Subcutaneous abdominal adipose tissue (tissue), 5 donors: ENCODE results near the gene IFITM2.
A peak's percentile ranks its signal among the peaks of the same experiment; 100 is the strongest.

Source experiments
- H3K27ac ChIP-seq: one replicate; pipeline ENCODE4 v1.7.0; 2013; ENCODE audit warnings: low read depth, mild to moderate bottlenecking, inconsistent platforms, low read length, moderate library complexity
- H3K27me3 ChIP-seq, 5 donors: one replicate each; pipeline ENCODE4 v1.7.0; 2013; ENCODE audit warnings: low read length in 5 of 5, inconsistent platforms in 1 of 5; ENCODE audit not compliant: control insufficient read depth in 5 of 5, insufficient read depth in 4 of 5
- H3K36me3 ChIP-seq, 5 donors: one replicate each; pipeline ENCODE4 v1.7.0; 2013; ENCODE audit warnings: low read length in 5 of 5; ENCODE audit not compliant: control insufficient read depth in 5 of 5, insufficient read depth in 5 of 5
- H3K4me1 ChIP-seq, 5 donors: one replicate each; pipeline ENCODE4 v1.7.0; 2013; ENCODE audit warnings: low read length in 5 of 5, mild to moderate bottlenecking in 3 of 5, moderate library complexity in 1 of 5; ENCODE audit not compliant: control insufficient read depth in 5 of 5, insufficient read depth in 5 of 5
- H3K4me3 ChIP-seq, 5 donors: one replicate each; pipeline ENCODE4 v1.7.0; 2013; ENCODE audit warnings: low read length in 5 of 5, low read depth in 1 of 5
- H3K9ac ChIP-seq, 5 donors: one replicate each; pipeline ENCODE4 v1.7.0; 2013; ENCODE audit warnings: low read length in 5 of 5, mild to moderate bottlenecking in 4 of 5, moderate library complexity in 3 of 5
- H3K9me3 ChIP-seq, 5 donors: one replicate each; pipeline ENCODE4 v1.7.0; 2013; ENCODE audit warnings: low read length in 5 of 5; ENCODE audit not compliant: control insufficient read depth in 5 of 5
- donor health status: healthy.
- donor health status: healthy.
- donor health status: healthy.
- donor health status: healthy.
- donor health status: healthy.

The IFITM2 gene

DNA sequence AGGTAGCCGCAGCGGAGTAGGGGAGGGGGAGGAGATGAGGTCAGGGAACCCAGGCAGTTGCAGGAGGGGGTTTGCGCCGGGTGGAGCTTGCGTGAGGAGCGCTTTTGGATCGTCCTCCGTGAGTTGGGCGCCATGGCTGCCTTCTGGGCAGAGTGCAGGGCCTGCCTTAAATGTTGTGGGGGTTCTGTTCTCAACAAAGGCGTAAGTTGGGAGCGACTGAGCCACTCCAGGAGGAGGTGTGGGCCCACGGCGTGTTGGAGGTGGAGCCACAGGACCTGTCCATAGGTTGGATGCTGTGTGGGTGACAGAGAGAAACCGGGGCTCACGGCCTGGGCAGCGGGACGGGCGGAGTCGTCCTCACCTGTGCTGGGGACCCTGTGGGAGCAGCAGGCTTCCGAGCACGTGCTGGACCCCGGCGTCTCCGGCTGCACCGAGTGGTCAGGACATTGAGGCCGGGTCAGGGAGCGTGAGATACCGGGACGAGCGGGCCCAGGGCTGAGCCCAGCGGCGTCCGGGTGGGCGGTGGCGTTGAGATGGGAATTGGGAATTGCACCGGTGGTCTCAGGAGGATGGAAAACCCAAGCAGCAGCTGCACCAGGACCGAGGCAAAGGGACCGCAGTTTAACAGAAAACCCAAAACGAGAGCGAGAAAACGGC, 19.7 kb upstream of the IFITM2 start:
- peaks cover 2 to 35% (median 12%) of the 10 kb centered on the region in 5 donors for H3K27me3 ChIP-seq
- H3K9ac ChIP-seq = peak overlapping the region in 4 of 5 donors; percentile 62 to 77 (median 72)
- H3K27ac ChIP-seq = no peak overlapping the region
- H3K4me3 ChIP-seq = peak overlapping the region in 4 of 5 donors; percentile 66 to 74 (median 68)
- H3K9me3 ChIP-seq = no peaks in the 10 kb centered on the region
- peaks cover 0 to 22% (median 4%) of the 10 kb centered on the region in 5 donors for H3K36me3 ChIP-seq
- peaks cover 0 to 20% (median 16%) of the 10 kb centered on the region in 5 donors for H3K4me1 ChIP-seq

DNA sequence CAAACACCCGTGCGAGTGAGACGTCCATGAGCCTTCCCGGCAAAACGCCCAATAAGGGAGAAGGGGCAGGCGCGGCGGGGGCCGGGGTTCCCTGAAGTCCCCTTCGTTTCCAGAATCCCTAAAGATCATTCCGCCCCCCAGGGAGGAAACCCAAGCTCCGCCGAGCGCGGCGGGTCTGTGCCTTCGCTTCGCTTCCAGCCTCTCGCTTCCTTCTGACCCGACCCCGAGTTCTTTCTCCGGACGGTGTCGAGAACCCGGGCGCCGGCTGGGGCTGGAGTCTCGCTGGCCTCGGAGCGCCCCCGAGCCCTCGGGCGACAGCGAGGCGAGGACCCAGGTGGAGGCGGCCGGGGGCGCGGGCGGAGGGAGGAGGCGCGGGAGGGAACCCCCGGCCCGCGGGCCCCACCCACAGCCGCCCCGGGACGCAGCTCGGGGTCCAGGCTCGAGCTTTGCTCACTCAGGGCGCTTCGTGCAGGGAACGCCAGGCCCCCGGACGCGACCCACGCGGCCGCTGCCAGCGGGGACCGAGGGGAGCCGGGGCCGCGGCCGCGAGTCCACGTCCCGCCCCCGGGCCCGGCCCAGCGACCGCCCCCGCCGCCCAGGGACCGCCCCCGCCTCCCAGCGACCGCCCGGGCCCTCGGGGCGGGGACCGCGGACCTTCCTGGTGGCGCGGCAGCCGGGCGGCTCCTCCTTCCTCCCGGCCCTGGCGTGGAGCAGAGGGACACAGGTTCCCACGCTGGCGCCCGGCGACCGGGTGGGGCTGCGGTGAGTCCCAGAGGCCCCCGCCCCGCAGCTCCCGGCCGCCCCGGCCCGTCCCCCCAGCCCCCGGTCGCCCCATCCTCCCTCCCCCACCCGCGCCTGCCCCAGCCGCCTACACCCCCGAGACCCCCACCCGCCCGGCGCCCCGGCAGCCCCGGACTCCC, 18.9 kb upstream of the IFITM2 start, which contains the start of gene PGGHG:
PGGHG (plus strand) TSS at position 649 of the 920 bp plus-strand sequence. CDS start 691 bp downstream, outside the sequence.
- H3K36me3 ChIP-seq = peaks cover 0 to 28% (median 4%) of the 10 kb centered on the region in 5 donors
- H3K4me1 ChIP-seq = peaks cover 0 to 20% (median 16%) of the 10 kb centered on the region in 5 donors
- no peak within 1 kb of the TSS for H3K27ac ChIP-seq
- peak within 1 kb of the TSS in 4 of 5 donors; percentile 62 to 77 (median 72) for H3K9ac ChIP-seq
- H3K4me3 ChIP-seq = peak within 1 kb of the TSS in 4 of 5 donors; percentile 66 to 74 (median 68)
- peaks cover 0 to 32% (median 11%) of the 10 kb centered on the region in 5 donors for H3K27me3 ChIP-seq
- H3K9me3 ChIP-seq = no peaks in the 10 kb centered on the region

DNA sequence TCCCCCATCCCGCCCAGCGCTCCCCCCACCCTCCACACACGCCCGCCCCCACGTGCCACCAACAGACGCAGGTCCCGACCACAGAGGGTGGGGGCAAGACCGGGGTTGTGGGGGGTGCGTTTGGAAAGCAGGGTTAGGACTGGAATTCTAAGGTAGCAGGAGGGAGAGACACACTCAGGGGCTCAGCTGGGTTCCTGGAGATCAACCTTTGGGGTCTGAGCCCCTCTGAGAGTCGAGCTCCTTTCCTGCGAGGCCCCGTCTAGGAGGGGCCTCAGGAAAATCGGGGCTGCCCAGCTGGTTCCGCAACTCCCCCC, 18.3 kb upstream of the IFITM2 start:
- H3K9ac ChIP-seq = peak overlapping the region in 2 of 5 donors; percentile 21 to 43
- peaks cover 0 to 34% (median 10%) of the 10 kb centered on the region in 5 donors for H3K36me3 ChIP-seq
- H3K9me3 ChIP-seq = no peaks in the 10 kb centered on the region
- peaks cover 0 to 20% (median 16%) of the 10 kb centered on the region in 5 donors for H3K4me1 ChIP-seq
- H3K27me3 ChIP-seq = peaks cover 0 to 26% (median 8%) of the 10 kb centered on the region in 5 donors
- peak overlapping the region in 3 of 5 donors; percentile 47 to 49 (median 49) for H3K4me3 ChIP-seq
- H3K27ac ChIP-seq = no peak overlapping the region

DNA sequence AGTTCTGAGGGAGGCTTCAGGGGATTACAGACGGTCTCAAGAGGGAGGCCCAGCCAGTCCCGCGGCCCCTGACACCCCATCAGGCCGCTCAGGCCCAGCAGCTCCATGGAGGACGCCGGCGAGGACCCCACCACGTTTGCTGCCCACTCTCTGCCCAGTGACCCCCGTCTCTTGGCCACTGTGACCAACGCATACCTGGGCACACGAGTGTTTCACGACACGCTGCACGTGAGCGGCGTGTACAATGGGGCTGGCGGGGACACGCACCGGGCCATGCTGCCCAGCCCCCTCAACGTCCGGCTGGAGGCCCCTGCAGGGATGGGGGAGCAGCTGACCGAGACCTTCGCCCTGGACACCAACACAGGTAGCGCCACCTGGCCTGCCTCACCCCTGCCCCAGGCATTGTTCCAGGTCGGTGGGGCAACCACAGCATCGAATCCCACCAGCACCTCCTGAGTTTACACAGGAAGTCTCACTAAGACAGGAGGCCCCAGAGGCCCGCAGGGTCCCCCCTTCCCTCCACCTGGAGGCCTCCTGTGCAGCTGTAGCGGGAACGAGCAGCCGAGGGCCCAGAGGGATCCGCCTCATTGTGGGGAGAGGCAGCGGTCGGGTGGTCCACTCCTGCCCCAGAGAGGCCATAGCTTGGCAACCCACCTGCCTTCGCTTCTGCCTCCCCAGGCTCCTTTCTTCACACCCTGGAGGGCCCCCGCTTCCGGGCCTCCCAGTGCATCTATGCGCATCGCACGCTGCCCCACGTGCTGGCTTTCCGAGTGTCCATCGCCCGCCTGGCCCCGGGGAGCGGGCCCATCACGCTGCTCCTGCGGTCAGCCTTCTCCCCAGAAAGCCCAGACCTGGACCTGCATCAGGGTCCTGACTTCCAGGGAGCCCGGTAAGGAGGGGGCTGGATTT, 17.6 kb upstream of the IFITM2 start:
- peaks cover 0 to 22% (median 7%) of the 10 kb centered on the region in 5 donors for H3K27me3 ChIP-seq
- H3K27ac ChIP-seq = no peak overlapping the region
- peak overlapping the region in 2 of 5 donors; percentile 21 to 43 for H3K9ac ChIP-seq
- H3K4me1 ChIP-seq = peaks cover 0 to 20% (median 16%) of the 10 kb centered on the region in 5 donors
- peak overlapping the region in 3 of 5 donors; percentile 47 to 49 (median 49) for H3K4me3 ChIP-seq
- peaks cover 0 to 40% (median 13%) of the 10 kb centered on the region in 5 donors for H3K36me3 ChIP-seq
- no peaks in the 10 kb centered on the region for H3K9me3 ChIP-seq

DNA sequence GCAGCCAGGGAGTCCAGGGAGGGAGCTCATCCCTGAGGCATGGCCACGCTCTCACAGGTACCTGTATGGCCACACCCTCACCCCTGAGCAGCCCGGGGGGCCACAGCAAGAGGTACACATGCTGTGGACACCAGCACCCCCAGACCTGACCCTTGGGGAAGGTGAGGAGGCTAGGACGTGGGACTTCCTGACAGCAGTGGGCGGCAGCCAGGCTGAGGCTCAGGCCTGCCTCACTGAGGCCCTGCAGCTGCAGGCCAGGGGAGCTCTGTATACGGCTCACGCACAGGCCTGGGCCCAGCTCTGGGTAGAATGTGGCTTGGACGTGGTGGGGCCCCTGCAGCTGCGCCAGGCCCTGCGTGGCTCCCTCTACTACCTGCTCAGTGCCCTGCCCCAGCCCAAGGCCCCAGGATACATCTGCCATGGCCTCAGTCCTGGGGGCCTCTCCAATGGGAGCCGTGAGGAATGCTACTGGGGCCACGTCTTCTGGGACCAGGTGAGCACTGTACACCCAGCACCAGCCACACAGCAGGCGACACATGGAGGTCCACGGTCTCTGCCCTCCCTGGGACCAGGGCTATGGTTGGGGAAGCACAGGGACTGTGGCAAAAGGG, 16.9 kb upstream of the IFITM2 start:
- H3K36me3 ChIP-seq = peaks cover 0 to 42% (median 13%) of the 10 kb centered on the region in 5 donors

DNA sequence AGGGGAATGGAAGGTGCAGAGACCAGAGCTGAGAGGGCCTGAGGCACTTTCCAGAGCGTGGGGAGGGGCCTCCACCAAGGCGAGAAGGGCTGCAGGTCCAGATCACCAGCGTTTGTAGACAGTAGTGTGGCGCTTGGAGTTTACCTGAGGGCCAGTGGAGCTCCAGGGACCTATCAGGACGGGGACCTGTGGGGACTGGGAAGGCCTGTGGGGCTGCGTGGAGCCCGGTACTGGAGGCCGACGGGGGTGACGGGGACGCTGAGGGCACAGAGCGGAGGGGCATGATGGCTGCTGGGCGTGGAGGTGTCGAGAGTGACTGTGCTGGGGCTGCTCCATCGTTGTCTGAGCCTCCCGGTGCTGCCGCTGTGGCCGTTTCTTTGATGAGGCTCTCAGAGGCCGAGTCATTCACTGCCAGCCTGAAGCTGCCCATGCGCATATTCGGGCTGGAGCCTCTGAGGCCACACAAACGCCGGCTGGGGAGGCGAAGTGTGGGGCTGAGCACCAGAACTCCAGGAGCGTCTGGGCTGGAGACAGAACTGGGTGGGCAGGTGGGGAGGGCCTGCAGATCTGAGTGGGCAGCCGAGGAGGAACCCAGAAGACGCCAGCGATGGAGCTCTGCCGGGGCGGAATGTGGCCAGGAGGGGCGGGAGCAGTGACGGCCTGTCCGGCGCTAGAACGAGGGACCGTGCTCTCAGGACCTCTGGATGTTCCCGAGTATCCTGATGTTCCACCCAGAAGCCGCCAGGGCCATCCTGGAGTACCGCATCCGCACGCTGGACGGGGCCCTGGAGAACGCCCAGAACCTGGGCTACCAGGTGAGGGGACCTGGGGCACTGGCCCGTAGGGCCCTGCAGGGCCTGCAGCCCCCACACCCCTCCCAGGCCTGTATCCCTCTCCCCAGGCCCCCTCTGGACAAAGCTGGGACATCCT, 16.1 kb upstream of the IFITM2 start:
- Histone ChIP-seq H3K4me1 (peaks cover 0 to 20% (median 16%) of the 10 kb centered on the region in 5 donors), H3K27me3 (peaks cover 5 to 24% (median 14%) of the 10 kb centered on the region in 5 donors), H3K9ac (no peak overlapping the region), H3K9me3 (no peaks in the 10 kb centered on the region), H3K4me3 (no peak overlapping the region), H3K27ac (no peak overlapping the region), H3K36me3 (peaks cover 0 to 42% (median 13%) of the 10 kb centered on the region in 5 donors)

More for the DNA sequence above, 16.9 kb upstream of the IFITM2 start:
- H3K4me1 ChIP-seq = peaks cover 0 to 20% (median 16%) of the 10 kb centered on the region in 5 donors
- H3K4me3 ChIP-seq = no peak overlapping the region
- no peak overlapping the region for H3K27ac ChIP-seq
- no peaks in the 10 kb centered on the region for H3K9me3 ChIP-seq
- no peak overlapping the region for H3K9ac ChIP-seq
- H3K27me3 ChIP-seq = peaks cover under 1 to 17% (median 7%) of the 10 kb centered on the region in 5 donors

DNA sequence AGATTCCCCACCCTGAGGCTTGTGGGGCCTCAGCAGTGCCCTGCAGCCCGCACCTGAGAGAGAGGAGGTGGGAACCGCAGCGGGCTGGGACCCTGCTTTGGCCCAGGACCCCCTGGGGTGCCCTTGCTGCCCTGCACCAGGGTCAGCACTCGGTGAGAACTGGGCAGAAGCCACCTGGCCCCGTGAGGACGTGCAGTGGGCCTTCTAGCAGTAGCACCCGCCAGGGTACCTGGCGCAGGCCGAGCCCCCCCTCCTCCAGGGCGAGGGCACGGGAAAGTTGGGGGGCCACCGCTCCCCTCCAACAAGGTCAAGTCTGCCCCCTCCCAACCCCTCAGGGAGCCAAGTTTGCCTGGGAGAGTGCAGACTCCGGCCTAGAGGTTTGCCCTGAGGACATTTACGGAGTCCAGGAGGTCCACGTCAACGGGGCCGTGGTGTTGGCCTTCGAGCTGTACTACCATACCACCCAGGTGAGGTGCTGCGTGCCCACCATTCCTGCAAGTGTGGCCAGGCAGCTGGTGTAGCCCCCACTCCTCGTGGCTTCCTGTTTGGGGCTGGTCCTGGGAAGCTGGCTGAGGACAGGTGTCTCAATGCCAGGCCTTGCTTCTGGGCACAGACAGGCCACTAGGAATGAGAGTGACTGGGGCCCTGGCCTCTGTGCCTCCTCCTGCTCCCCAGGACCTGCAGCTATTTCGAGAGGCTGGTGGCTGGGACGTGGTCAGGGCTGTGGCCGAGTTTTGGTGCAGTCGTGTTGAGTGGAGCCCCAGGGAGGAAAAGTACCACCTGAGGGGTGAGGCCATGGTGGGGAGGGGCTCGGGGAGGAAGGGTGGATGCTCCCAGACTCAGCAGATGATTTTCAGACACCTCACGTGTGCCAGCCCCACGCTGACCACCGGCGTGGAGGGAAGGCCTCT, 15.2 kb upstream of the IFITM2 start:
- Histone ChIP-seq H3K27me3 (peaks cover 5 to 24% (median 19%) of the 10 kb centered on the region in 5 donors), H3K4me1 (peaks cover 0 to 28% (median 20%) of the 10 kb centered on the region in 5 donors), H3K4me3 (no peak overlapping the region), H3K27ac (no peak overlapping the region), H3K36me3 (peaks cover 0 to 42% (median 13%) of the 10 kb centered on the region in 5 donors), H3K9me3 (no peaks in the 10 kb centered on the region), H3K9ac (no peak overlapping the region)
